GM23338 (cell line): ENCODE data around the gene RTL10. TPM values are rescaled to one million over a fixed set of nuclear protein-coding genes. Genes with fewer than 3 reads are reported as not detected.

ENCODE experiments used
- ATAC-seq: fragments of 200-7000 bp; cut with Tn5 transposase; 3 replicates; pipeline ENCODE4 v1.9.1; 2020
- DNase-seq: peaks from one replicate; pipeline ENCODE4 v3.0.0-alpha.2; 2015; ENCODE audit warnings: low spot score
- H2AFZ ChIP-seq: fragments of 200-600 bp; sonication (generic); 2 replicates; pipeline ENCODE4 v1.8.0; 2016; ENCODE audit warnings: antibody characterized with exemption, mild to moderate bottlenecking, moderate library complexity
- H3F3A ChIP-seq: fragments of 200-600 bp; sonication (generic); replicated peaks from 2 replicates; pipeline ENCODE4 v1.8.0; 2017; ENCODE audit warnings: antibody characterized with exemption, mixed run types, low read depth
- H3K27ac ChIP-seq: fragments of 200-600 bp; sonication (generic); 2 replicates; pipeline ENCODE4 v1.6.1; 2016; ENCODE audit warnings: low read depth
- H3K27me3 ChIP-seq: fragments of 200-600 bp; sonication (generic); 2 replicates; pipeline ENCODE4 v1.8.0; 2016; ENCODE audit warnings: mild to moderate bottlenecking, mixed run types, moderate library complexity; ENCODE audit not compliant: insufficient read depth
- H3K36me3 ChIP-seq: fragments of 200-600 bp; sonication (generic); 2 replicates; pipeline ENCODE4 v1.8.0; 2016; ENCODE audit warnings: mild to moderate bottlenecking; ENCODE audit not compliant: insufficient read depth
- H3K4me1 ChIP-seq: fragments of 200-600 bp; sonication (generic); 2 replicates; pipeline ENCODE4 v1.8.0; 2016; ENCODE audit warnings: mild to moderate bottlenecking, moderate library complexity; ENCODE audit not compliant: insufficient read depth
- H3K4me2 ChIP-seq: fragments of 200-600 bp; sonication (generic); 2 replicates; pipeline ENCODE4 v1.7.1; 2017; ENCODE audit warnings: mixed run types
- H3K4me3 ChIP-seq: fragments of 200-600 bp; sonication (generic); 2 replicates; pipeline ENCODE4 v1.6.1; 2016; ENCODE audit warnings: mixed run types
- H3K79me2 ChIP-seq: fragments of 200-600 bp; sonication (generic); replicated peaks from 2 replicates; pipeline ENCODE4 v1.8.0; 2017; ENCODE audit warnings: mild to moderate bottlenecking; ENCODE audit not compliant: insufficient read depth
- H3K9me2 ChIP-seq: fragments of 200-600 bp; sonication (generic); 2 replicates; pipeline ENCODE4 v1.8.0; 2017; ENCODE audit not compliant: insufficient read depth
- H4K20me1 ChIP-seq: fragments of 200-600 bp; sonication (generic); replicated peaks from 2 replicates; pipeline ENCODE4 v1.8.0; 2017; ENCODE audit warnings: mild to moderate bottlenecking; ENCODE audit not compliant: insufficient read depth
- H3K27ac Mint-ChIP-seq: 2 replicates; pipeline ENCODE4 v1.8.0; 2020; ENCODE audit warnings: inconsistent platforms, mild to moderate bottlenecking, moderate library complexity, mixed read lengths
- H3K27me3 Mint-ChIP-seq: 3 replicates; pipeline ENCODE4 v1.8.0; 2022; ENCODE audit warnings: low read depth, mild to moderate bottlenecking, moderate library complexity, mixed read lengths, inconsistent platforms; ENCODE audit not compliant: insufficient read depth, poor library complexity
- H3K36me3 Mint-ChIP-seq: 3 replicates; pipeline ENCODE4 v1.8.0; 2021; ENCODE audit warnings: low read depth, mild to moderate bottlenecking, inconsistent platforms, moderate library complexity, mixed read lengths
- H3K4me1 Mint-ChIP-seq: 3 replicates; pipeline ENCODE4 v1.8.0; 2020; ENCODE audit warnings: mild to moderate bottlenecking, inconsistent platforms, mixed read lengths
- H3K4me3 Mint-ChIP-seq: 3 replicates; pipeline ENCODE4 v1.8.0; 2021; ENCODE audit warnings: moderate library complexity, mild to moderate bottlenecking, inconsistent platforms, mixed read lengths
- H3K9me3 Mint-ChIP-seq: 3 replicates; pipeline ENCODE4 v1.8.0; 2020; ENCODE audit warnings: moderate library complexity, mild to moderate bottlenecking, inconsistent platforms, mixed read lengths
- CREB1 ChIP-seq: fragments of 250-450 bp; sonication (Bioruptor Pico); IDR thresholded peaks from 2 replicates; pipeline ENCODE4 v1.5.0; 2020; ENCODE audit warnings: low read depth, mild to moderate bottlenecking, moderate library complexity
- EZH2 ChIP-seq: fragments of 200-600 bp; sonication (generic); IDR thresholded peaks from one replicate; pipeline ENCODE4 v1.8.0; 2017; ENCODE audit warnings: antibody characterized with exemption, mild to moderate bottlenecking, low read depth; ENCODE audit not compliant: unreplicated experiment
- EZH2phosphoT487 ChIP-seq: fragments of 200-600 bp; sonication (generic); IDR thresholded peaks from one replicate; pipeline ENCODE4 v1.8.1; 2018; ENCODE audit warnings: antibody characterized with exemption; ENCODE audit not compliant: unreplicated experiment
- JUNB ChIP-seq: IDR thresholded peaks from one replicate; pipeline ENCODE4 v1.6.1; 2016; ENCODE audit warnings: antibody characterized with exemption; ENCODE audit not compliant: unreplicated experiment
- NANOG ChIP-seq: IDR thresholded peaks from 2 replicates; pipeline ENCODE4 v1.6.1; 2016; ENCODE audit warnings: antibody characterized with exemption, borderline replicate concordance
- POLR2AphosphoS5 ChIP-seq: IDR thresholded peaks from 2 replicates; pipeline ENCODE4 v1.6.1; 2016; ENCODE audit warnings: antibody characterized with exemption, low read depth
- STAT1 ChIP-seq: IDR thresholded peaks from one replicate; pipeline ENCODE4 v1.6.1; 2016; ENCODE audit warnings: antibody characterized with exemption; ENCODE audit not compliant: unreplicated experiment
- ZNF114 ChIP-seq: fragments of 250-450 bp; sonication (Bioruptor Pico); IDR thresholded peaks from 2 replicates; pipeline ENCODE4 v1.5.0; 2020; ENCODE audit warnings: mild to moderate bottlenecking, moderate library complexity
- ZNF331 ChIP-seq: fragments of 250-450 bp; sonication (Bioruptor Pico); IDR thresholded peaks from 2 replicates; pipeline ENCODE4 v1.5.0; 2020; ENCODE audit warnings: low read depth, mild to moderate bottlenecking, moderate library complexity
- polyA plus RNA-seq: library from polyadenylated mRNA; unstranded; fragments of >200 nt; fragmentation: Nextera tagmentation; extraction: Ambion mirVana; gene quantifications from 2 replicates; pipeline ENCODE4 v1.2.1, GENCODE V29; 2016
- total RNA-seq: library from RNA; depleted of rRNA; stranded (reverse); fragments of >200 nt; shearing (Covaris generic); gene quantifications from 2 replicates; pipeline ENCODE4 v1.2.3, GENCODE V29; 2014
- TF ChIP-seq, protein P1 (sequence below): fragments of 250-450 bp; sonication (Bioruptor Pico); IDR thresholded peaks from 2 replicates; pipeline ENCODE4 v1.5.0; 2020; ENCODE audit warnings: mild to moderate bottlenecking, moderate library complexity
- TF ChIP-seq, protein P2 (sequence below), 2 experiments: fragments of 200-600 bp in 1 of 2; sonication (generic) in 1 of 2; conservative IDR thresholded peaks; 2 replicates each; pipeline versions ENCODE4 v1.5.1 to v1.6.1; 2016 to 2017; ENCODE audit warnings: antibody characterized with exemption in 2 of 2, low read depth in 2 of 2, mild to moderate bottlenecking in 2 of 2, moderate library complexity in 1 of 2
- TF ChIP-seq, protein P3 (sequence below): IDR thresholded peaks from one replicate; pipeline ENCODE4 v1.6.1; 2018; ENCODE audit warnings: antibody characterized with exemption; ENCODE audit not compliant: unreplicated experiment
- TF ChIP-seq, protein P4 (sequence below): IDR thresholded peaks from 2 replicates; pipeline ENCODE4 v1.6.1; 2016; ENCODE audit warnings: antibody characterized with exemption

Gene RTL10
- total and polyA plus RNA-seq, 2 experiments from 2014 or later: 9.4 to 17.4 TPM

DNA sequence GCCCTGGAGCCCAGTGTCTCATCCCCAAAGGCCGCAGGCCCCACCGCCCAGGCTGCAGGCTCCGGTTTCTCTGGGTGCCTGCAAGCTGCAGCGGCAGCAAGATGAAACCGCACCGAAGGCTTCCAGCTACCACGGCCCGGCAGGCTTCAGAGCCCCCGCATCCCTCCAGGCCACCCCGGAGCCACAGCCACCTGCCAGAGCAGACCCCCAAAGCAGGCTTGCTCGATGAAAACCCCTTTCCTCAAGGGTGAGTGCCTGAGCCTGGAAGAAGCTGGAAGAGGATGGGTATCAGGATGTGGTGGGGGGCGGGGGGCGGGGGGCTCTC is 24.5 kb upstream of the RTL10 start:
- H3K27ac Mint-ChIP-seq: no peak overlapping the region

More for the DNA sequence above, 24.5 kb upstream of the RTL10 start:
- Mint-ChIP-seq H3K4me3 (no peak overlapping the region), H3K9me3 (no peaks in the 10 kb centered on the region), H3K4me1 (peaks cover 32% of the 10 kb centered on the region), H3K27me3 (peaks cover 21% of the 10 kb centered on the region), H3K36me3 (no peaks in the 10 kb centered on the region; the same call in 2 of the 3 replicates)
- H3K9me2 ChIP-seq: no peaks in the 10 kb centered on the region
- no peaks in the 10 kb centered on the region for H3K36me3 ChIP-seq
- TF ChIP-seq, protein P1, sequence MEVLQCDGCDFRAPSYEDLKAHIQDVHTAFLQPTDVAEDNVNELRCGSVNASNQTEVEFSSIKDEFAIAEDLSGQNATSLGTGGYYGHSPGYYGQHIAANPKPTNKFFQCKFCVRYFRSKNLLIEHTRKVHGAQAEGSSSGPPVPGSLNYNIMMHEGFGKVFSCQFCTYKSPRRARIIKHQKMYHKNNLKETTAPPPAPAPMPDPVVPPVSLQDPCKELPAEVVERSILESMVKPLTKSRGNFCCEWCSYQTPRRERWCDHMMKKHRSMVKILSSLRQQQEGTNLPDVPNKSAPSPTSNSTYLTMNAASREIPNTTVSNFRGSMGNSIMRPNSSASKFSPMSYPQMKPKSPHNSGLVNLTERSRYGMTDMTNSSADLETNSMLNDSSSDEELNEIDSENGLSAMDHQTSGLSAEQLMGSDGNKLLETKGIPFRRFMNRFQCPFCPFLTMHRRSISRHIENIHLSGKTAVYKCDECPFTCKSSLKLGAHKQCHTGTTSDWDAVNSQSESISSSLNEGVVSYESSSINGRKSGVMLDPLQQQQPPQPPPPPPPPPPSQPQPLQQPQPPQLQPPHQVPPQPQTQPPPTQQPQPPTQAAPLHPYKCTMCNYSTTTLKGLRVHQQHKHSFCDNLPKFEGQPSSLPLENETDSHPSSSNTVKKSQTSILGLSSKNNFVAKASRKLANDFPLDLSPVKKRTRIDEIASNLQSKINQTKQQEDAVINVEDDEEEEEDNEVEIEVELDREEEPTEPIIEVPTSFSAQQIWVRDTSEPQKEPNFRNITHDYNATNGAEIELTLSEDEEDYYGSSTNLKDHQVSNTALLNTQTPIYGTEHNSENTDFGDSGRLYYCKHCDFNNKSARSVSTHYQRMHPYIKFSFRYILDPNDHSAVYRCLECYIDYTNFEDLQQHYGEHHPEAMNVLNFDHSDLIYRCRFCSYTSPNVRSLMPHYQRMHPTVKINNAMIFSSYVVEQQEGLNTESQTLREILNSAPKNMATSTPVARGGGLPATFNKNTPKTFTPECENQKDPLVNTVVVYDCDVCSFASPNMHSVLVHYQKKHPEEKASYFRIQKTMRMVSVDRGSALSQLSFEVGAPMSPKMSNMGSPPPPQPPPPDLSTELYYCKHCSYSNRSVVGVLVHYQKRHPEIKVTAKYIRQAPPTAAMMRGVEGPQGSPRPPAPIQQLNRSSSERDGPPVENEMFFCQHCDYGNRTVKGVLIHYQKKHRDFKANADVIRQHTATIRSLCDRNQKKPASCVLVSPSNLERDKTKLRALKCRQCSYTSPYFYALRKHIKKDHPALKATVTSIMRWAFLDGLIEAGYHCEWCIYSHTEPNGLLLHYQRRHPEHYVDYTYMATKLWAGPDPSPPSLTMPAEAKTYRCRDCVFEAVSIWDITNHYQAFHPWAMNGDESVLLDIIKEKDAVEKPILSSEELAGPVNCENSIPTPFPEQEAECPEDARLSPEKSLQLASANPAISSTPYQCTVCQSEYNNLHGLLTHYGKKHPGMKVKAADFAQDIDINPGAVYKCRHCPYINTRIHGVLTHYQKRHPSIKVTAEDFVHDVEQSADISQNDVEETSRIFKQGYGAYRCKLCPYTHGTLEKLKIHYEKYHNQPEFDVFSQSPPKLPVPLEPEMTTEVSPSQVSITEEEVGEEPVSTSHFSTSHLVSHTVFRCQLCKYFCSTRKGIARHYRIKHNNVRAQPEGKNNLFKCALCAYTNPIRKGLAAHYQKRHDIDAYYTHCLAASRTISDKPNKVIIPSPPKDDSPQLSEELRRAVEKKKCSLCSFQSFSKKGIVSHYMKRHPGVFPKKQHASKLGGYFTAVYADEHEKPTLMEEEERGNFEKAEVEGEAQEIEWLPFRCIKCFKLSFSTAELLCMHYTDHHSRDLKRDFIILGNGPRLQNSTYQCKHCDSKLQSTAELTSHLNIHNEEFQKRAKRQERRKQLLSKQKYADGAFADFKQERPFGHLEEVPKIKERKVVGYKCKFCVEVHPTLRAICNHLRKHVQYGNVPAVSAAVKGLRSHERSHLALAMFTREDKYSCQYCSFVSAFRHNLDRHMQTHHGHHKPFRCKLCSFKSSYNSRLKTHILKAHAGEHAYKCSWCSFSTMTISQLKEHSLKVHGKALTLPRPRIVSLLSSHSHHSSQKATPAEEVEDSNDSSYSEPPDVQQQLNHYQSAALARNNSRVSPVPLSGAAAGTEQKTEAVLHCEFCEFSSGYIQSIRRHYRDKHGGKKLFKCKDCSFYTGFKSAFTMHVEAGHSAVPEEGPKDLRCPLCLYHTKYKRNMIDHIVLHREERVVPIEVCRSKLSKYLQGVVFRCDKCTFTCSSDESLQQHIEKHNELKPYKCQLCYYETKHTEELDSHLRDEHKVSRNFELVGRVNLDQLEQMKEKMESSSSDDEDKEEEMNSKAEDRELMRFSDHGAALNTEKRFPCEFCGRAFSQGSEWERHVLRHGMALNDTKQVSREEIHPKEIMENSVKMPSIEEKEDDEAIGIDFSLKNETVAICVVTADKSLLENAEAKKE (CRISPR knock-in tag): no peak
- no peak for TF ChIP-seq ZNF114
- TF ChIP-seq, protein P2, sequence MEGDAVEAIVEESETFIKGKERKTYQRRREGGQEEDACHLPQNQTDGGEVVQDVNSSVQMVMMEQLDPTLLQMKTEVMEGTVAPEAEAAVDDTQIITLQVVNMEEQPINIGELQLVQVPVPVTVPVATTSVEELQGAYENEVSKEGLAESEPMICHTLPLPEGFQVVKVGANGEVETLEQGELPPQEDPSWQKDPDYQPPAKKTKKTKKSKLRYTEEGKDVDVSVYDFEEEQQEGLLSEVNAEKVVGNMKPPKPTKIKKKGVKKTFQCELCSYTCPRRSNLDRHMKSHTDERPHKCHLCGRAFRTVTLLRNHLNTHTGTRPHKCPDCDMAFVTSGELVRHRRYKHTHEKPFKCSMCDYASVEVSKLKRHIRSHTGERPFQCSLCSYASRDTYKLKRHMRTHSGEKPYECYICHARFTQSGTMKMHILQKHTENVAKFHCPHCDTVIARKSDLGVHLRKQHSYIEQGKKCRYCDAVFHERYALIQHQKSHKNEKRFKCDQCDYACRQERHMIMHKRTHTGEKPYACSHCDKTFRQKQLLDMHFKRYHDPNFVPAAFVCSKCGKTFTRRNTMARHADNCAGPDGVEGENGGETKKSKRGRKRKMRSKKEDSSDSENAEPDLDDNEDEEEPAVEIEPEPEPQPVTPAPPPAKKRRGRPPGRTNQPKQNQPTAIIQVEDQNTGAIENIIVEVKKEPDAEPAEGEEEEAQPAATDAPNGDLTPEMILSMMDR (conservative IDR thresholded peaks at IDR 0.05; ENCODE audit: low read depth in 2 of 2): no peak
- TF ChIP-seq, protein P3, sequence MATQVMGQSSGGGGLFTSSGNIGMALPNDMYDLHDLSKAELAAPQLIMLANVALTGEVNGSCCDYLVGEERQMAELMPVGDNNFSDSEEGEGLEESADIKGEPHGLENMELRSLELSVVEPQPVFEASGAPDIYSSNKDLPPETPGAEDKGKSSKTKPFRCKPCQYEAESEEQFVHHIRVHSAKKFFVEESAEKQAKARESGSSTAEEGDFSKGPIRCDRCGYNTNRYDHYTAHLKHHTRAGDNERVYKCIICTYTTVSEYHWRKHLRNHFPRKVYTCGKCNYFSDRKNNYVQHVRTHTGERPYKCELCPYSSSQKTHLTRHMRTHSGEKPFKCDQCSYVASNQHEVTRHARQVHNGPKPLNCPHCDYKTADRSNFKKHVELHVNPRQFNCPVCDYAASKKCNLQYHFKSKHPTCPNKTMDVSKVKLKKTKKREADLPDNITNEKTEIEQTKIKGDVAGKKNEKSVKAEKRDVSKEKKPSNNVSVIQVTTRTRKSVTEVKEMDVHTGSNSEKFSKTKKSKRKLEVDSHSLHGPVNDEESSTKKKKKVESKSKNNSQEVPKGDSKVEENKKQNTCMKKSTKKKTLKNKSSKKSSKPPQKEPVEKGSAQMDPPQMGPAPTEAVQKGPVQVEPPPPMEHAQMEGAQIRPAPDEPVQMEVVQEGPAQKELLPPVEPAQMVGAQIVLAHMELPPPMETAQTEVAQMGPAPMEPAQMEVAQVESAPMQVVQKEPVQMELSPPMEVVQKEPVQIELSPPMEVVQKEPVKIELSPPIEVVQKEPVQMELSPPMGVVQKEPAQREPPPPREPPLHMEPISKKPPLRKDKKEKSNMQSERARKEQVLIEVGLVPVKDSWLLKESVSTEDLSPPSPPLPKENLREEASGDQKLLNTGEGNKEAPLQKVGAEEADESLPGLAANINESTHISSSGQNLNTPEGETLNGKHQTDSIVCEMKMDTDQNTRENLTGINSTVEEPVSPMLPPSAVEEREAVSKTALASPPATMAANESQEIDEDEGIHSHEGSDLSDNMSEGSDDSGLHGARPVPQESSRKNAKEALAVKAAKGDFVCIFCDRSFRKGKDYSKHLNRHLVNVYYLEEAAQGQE: no peak
- no peak for TF ChIP-seq CREB1 (CRISPR knock-in tag)
- TF ChIP-seq STAT1: no peak
- no peak for TF ChIP-seq NANOG
- no peak for TF ChIP-seq EZH2phosphoT487
- TF ChIP-seq, protein P4, sequence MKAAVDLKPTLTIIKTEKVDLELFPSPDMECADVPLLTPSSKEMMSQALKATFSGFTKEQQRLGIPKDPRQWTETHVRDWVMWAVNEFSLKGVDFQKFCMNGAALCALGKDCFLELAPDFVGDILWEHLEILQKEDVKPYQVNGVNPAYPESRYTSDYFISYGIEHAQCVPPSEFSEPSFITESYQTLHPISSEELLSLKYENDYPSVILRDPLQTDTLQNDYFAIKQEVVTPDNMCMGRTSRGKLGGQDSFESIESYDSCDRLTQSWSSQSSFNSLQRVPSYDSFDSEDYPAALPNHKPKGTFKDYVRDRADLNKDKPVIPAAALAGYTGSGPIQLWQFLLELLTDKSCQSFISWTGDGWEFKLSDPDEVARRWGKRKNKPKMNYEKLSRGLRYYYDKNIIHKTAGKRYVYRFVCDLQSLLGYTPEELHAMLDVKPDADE: no peak
- no peak for TF ChIP-seq EZH2
- no peak for TF ChIP-seq ZNF331 (CRISPR knock-in tag)
- no peak for TF ChIP-seq JUNB
- no peak for TF ChIP-seq POLR2AphosphoS5
- ATAC-seq: no peak
- no peaks in the 10 kb centered on the region for H4K20me1 ChIP-seq
- H3K79me2 ChIP-seq: no peaks in the 10 kb centered on the region
- DNase-seq: no peak
- no peak overlapping the region for H3K27ac ChIP-seq
- no peak overlapping the region for H3K4me3 ChIP-seq
- H3K4me1 ChIP-seq: peaks cover 18% of the 10 kb centered on the region
- no peak overlapping the region for H2AFZ ChIP-seq
- H3K27me3 ChIP-seq: no peaks in the 10 kb centered on the region
- H3F3A ChIP-seq: peaks cover 4% of the 10 kb centered on the region
- no peak overlapping the region for H3K4me2 ChIP-seq
